CD4-positive, alpha-beta T cell treated with Interleukin-4 for 4 hours (primary cell): ENCODE data around the gene P3H3.

Source experiments
- DNase-seq: peaks from one replicate; pipeline ENCODE4 v3.0.0-alpha.2; 2020

P3H3 gene

GRCh38 chr12:6828781-6829535 is 751 bp downstream of the P3H3 start:
- DNase-seq, result peak; percentile 8

GRCh38 chr12:6829536-6830220 is 1.5 kb downstream of the P3H3 start:
- no peak for DNase-seq

DNA sequence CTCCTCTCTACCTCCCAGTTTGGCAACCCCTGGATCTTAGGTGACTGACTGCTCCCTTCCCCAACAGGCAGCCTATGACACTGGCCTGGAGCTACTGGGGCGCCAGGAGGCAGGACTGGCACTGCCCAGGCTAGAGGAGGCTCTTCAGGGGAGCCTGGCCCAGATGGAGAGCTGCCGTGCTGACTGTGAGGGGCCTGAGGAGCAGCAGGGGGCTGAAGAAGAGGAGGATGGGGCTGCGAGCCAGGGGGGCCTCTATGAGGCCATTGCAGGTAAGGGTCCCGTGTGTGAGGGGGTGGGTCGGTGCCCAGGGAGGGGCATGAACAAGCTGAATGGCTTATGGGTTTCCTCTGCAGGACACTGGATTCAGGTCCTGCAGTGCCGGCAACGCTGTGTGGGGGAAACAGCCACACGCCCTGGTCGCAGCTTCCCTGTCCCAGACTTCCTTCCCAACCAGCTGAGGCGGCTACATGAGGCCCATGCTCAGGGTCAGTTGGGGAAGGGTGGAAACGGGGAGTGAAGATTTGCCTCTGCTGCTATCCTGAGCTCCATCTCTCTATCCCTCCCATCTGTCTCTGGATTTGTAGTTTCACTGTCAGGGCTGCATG is 2.2 kb downstream of the P3H3 start:
- DNase-seq, result no peak

DNA sequence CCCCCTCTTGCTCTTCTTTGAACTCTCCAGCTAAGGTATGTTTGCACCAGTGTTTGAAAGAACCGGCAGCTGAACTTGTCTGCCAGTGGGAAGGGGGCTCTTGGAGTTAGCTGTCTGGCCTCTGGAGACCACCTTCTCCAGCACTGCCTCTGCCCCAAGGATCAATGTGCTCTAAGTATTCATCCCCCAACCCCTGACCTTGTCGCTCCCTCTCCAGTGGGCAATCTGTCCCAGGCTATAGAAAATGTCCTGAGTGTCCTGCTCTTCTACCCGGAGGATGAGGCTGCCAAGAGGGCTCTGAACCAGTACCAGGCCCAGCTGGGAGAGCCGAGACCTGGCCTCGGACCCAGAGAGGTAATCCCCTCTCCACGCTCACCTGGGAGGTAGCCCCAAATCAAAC is 2.8 kb downstream of the P3H3 start:
- DNase-seq, result no peak

DNA sequence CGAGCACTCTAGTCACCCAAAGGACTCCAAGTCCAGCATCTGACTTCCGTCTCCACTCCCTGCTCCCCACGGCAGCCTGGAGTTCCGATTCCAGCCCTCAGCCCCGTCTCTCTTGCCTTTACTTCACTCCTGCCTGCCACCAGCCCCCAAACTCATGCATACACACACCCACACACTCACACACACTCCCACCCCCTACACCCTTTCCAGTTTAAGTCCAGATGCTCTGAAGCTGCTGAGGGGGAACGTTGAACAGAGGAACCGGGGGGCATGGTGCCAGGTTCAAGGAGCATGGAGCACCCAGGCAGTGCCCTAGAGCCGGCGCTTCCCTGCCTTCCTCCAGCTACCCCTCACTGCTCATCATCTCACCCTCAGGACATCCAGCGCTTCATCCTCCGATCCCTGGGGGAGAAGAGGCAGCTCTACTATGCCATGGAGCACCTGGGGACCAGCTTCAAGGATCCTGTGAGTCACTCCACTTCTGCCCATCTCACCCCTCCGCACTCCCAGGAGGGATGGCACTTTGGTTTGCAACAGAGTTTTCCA is 3.3 kb downstream of the P3H3 start:
- DNase-seq, result no peak

- DNase-seq, result no peak
Observed at GRCh38 chr12:6832125-6832524, 3.9 kb downstream of the P3H3 start.

- DNase-seq, result no peak
Observed at GRCh38 chr12:6833189-6833890, 5.1 kb downstream of the P3H3 start.

DNA sequence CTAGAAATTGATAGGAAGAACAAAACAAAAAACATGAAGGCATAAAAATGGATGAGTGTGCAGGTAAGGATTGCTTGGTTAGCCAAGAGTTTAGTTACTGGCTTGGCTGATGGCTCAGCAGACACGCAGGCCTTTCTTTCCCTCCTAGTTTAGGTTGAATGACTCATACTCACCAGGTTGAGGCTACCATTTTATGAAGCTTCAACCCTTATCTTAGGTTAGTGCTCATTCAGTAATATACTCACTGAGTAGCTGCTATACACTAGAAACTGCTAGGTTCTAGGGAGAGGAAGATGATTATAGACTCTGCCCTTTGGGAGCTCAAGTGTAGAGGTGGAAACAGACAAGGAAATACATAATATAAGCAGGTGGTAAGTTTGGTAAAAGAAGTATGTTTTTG is 6.0 kb downstream of the P3H3 start:
- no peak for DNase-seq

GRCh38 chr12:6834873-6835272 is 6.7 kb downstream of the P3H3 start:
- DNase-seq, result no peak

GRCh38 chr12:6836851-6837250 is 8.6 kb downstream of the P3H3 start:
- no peak for DNase-seq

DNA sequence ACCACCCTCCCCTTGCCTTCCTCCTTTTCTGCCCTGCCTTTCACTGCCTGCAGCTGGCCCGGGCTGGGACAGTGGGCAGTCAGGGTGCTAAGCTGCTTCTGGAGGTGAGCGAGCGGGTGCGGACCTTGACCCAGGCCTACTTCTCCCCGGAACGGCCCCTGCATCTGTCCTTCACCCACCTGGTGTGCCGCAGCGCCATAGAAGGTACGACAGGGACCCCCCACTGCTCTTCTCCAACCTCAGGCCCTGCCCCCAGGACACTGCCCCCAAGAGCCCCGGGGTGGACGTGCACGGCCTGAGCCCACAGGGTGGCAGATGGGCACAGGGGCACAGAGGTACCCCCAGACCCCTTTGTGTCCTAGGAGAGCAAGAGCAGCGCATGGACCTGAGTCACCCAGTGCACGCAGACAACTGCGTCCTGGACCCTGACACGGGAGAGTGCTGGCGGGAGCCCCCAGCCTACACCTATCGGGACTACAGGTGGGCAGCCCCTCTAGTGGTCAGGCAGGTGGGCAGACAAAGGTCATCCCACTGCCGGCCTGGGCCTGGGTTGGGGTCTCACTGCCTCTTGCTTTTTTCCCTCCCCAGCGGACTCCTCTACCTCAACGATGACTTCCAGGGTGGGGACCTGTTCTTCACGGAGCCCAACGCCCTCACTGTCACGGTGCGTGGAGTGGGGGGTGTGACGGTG is 9.3 kb downstream of the P3H3 start:
- DNase-seq, result no peak

GRCh38 chr12:6838854-6839253 is 10.6 kb downstream of the P3H3 start:
- DNase-seq, result no peak

DNA sequence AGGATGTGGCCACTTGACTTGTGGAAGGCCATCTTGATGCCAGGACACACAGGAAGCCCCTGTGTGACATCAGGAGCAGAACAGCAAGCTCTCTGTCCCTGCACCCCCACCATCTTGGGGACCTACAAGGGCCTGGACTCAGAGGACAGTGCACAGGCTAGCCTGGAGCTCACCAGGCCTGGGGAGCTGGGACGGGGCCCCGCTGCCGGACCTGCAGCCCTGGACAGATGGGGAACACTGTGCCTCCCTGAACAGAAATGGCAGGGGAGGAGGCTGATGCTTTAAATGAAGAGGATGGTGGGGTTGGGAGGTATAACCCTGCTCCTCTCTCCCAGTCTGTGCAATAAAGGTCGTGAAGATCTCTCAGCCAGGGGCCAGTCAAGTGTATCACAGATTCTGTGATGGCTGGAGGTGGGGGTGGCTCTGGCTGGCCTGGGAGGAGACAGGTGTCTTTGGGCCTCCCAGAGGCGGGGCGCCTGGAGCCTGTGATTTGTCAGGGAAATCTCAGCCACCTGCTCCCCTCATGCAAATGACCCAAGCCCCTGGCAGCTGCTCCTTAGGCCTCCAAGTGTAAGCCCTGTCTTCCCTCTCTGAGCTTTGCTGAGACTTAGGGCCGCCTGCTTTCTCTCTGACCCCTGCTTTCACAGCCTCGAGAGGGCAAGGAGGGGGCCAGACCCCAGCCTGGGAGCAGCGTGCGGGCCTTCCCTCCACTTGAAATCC is 11.4 kb downstream of the P3H3 start:
- DNase-seq, result no peak

GRCh38 chr12:6840330-6840729 is 12.1 kb downstream of the P3H3 start:
- no peak for DNase-seq

GRCh38 chr12:6840761-6841515 is 12.7 kb downstream of the P3H3 start, which contains the start of gene GNB3:
TSS of gene GNB3 (plus strand) at chr12:6840925. CDS start at chr12:6841288, 363 bp downstream.
- DNase-seq, result no peak

GRCh38 chr12:6842075-6842474 is 13.9 kb downstream of the P3H3 start:
- DNase-seq, result no peak

DNA sequence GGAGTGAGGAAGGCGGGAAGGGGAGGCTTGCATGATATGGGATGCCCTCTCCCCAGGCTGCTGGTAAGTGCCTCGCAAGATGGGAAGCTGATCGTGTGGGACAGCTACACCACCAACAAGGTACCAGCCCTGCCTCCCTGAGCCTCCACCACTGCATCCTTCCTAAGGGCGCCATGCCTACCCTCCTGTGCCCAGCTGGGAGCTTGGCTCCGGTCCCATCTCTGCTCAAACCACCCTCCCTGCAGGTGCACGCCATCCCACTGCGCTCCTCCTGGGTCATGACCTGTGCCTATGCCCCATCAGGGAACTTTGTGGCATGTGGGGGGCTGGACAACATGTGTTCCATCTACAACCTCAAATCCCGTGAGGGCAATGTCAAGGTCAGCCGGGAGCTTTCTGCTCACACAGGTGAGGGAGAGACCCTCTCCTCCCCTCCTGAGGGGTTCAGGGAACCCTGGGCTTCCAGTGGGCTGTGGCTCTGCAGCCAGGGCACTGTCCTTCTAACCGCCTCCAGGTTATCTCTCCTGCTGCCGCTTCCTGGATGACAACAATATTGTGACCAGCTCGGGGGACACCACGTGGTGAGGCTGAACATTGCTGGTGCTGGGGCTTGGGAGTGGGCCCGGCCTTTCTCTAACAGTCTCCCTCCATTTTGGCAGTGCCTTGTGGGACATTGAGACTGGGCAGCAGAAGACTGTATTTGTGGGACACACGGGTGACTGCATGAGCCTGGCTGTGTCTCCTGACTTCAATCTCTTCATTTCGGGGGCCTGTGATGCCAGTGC is 15.1 kb downstream of the P3H3 start:
- DNase-seq, result no peak

DNA sequence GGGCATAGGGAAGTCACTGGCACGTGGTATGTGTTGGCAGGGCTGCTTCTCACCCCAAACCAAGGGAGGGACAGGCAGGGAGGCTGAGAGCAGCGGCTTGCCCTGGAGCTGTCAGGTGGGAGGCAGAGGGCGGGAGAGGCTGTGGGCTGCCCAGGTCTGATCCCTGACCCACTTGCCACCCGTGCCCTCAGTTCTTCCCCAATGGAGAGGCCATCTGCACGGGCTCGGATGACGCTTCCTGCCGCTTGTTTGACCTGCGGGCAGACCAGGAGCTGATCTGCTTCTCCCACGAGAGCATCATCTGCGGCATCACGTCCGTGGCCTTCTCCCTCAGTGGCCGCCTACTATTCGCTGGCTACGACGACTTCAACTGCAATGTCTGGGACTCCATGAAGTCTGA is 17.2 kb downstream of the P3H3 start:
- no peak for DNase-seq

DNA sequence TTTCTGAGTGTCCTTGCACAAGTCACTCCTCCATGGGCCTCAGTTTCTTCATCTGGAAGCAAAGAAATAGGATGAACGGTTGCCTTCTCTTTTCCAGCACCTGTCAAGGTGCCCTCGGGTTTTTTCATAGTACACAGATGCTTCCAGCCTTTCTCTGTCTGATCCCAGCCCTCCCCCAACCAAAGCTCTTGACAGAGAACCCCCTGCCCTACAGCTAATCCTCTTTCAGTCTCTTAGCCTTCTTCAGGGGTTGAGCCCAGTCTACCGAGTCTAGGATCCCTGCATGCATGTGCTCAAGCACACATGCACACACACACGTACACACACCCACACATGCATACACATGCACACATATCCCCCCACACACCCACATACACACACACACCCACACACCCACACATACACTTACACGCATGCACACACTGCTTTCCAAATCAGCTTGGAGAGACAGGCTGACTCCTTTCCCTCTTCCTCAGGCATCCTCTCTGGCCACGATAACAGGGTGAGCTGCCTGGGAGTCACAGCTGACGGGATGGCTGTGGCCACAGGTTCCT is 18.2 kb downstream of the P3H3 start:
- no peak for DNase-seq

- no peak for DNase-seq
Observed at GRCh38 chr12:6847676-6848075, 19.5 kb downstream of the P3H3 start.
